BLaER1 treated with 17β-estradiol and CSF1 and Interleukin-3, amounts not matched to agents 10 nM and 100 nM (cell line): Measurements from ENCODE around the gene MAP1LC3B2.

ENCODE experiments used
- H3K27ac ChIP-seq, 11 experiments: shearing (Covaris generic); formaldehyde crosslinking; 2 replicates each; pipeline ENCODE4 v1.8.1; 2022
- H3K27me3 ChIP-seq, 11 experiments: shearing (Covaris generic); formaldehyde crosslinking; 2 replicates each; pipeline ENCODE4 v1.8.1; 2022
- H3K36me3 ChIP-seq, 11 experiments: shearing (Covaris generic); formaldehyde crosslinking; 2 replicates each; pipeline ENCODE4 v1.8.1; 2022
- H3K4me1 ChIP-seq, 10 experiments: shearing (Covaris generic); formaldehyde crosslinking; 2 replicates each; pipeline ENCODE4 v1.8.1; 2022
- H3K4me2 ChIP-seq, 11 experiments: shearing (Covaris generic); formaldehyde crosslinking; 2 replicates each; pipeline ENCODE4 v1.8.1; 2022
- H3K4me3 ChIP-seq, 10 experiments: shearing (Covaris generic); formaldehyde crosslinking; 2 replicates each; pipeline ENCODE4 v1.8.1; 2022
- H3K9ac ChIP-seq, 11 experiments: shearing (Covaris generic); formaldehyde crosslinking; 2 replicates each; pipeline ENCODE4 v1.8.1; 2022
- H3K9me3 ChIP-seq, 11 experiments: shearing (Covaris generic); formaldehyde crosslinking; replicated peaks in 1 of 11; 2 replicates each; pipeline ENCODE4 v1.8.1; 2022
- H4K20me1 ChIP-seq, 11 experiments: shearing (Covaris generic); formaldehyde crosslinking; 2 replicates each; pipeline ENCODE4 v1.8.1; 2022
- Cebpa-rat ChIP-seq, 11 experiments: shearing (Covaris generic); IDR thresholded peaks; 2 replicates each; pipeline ENCODE4 v1.8.1; 2022

Gene MAP1LC3B2

GRCh38 chr12:116559162-116559935, at the start of gene MAP1LC3B2:
Gene MAP1LC3B2, plus strand, starts transcription at chr12:116559381. Its CDS starts 16,562 bp downstream, at chr12:116575943.
- H3K27ac ChIP-seq: peak within 1 kb of the TSS; percentile 85 to 100 (median 99)
- peaks cover 18 to 26% (median 24%) of the 10 kb centered on the region in 11 experiments for H3K9me3 ChIP-seq
- no peaks in the 10 kb centered on the region for H3K27me3 ChIP-seq
- peaks cover 0 to 7% (median 0%) of the 10 kb centered on the region in 11 experiments; a peak in 4 of 22 replicates for H3K36me3 ChIP-seq
- peak within 1 kb of the TSS; percentile 81 to 99 (median 92) for H3K4me2 ChIP-seq
- H3K9ac ChIP-seq: peak within 1 kb of the TSS; percentile 80 to 99 (median 92)
- peak in 9 of 11 experiments; percentile 85 to 98 (median 94); a peak in 17 of 22 replicates for TF ChIP-seq Cebpa-rat (IDR thresholded peaks at IDR 0.05)
- peak within 1 kb of the TSS; percentile 36 to 74 (median 60) for H3K4me3 ChIP-seq
- peaks cover 54 to 72% (median 69%) of the 10 kb centered on the region in 10 experiments for H3K4me1 ChIP-seq
- no peaks in the 10 kb centered on the region for H4K20me1 ChIP-seq

GRCh38 chr12:116513944-116514343, 45.2 kb upstream of the MAP1LC3B2 start:
- peaks cover under 1 to 32% (median 7%) of the 10 kb centered on the region in 10 experiments; a peak in 15 of 20 replicates for H3K4me1 ChIP-seq
- H3K4me3 ChIP-seq: no peak overlapping the region
- no peaks in the 10 kb centered on the region for H4K20me1 ChIP-seq

GRCh38 chr12:116515684-116516083, 43.5 kb upstream of the MAP1LC3B2 start:
- Histone ChIP-seq H3K36me3 (no peaks in the 10 kb centered on the region), H3K9ac (no peak overlapping the region), H4K20me1 (no peaks in the 10 kb centered on the region), H3K4me2 (peak overlapping the region in 5 of 11 experiments; percentile 24 to 86 (median 56); a peak in 9 of 22 replicates), H3K27ac (peak overlapping the region in 1 of 11 experiments; percentile 3; a peak in 1 of 22 replicates), H3K4me3 (no peak overlapping the region), H3K9me3 (peaks cover 0 to 8% (median 0%) of the 10 kb centered on the region in 11 experiments; a peak in 3 of 22 replicates), H3K27me3 (no peaks in the 10 kb centered on the region), H3K4me1 (peaks cover 3 to 31% (median 6%) of the 10 kb centered on the region in 10 experiments; a peak in 17 of 20 replicates)
- no peak for TF ChIP-seq Cebpa-rat (IDR thresholded peaks at IDR 0.05)

More at GRCh38 chr12:116513944-116514343, 45.2 kb upstream of the MAP1LC3B2 start:
- H3K27me3 ChIP-seq: peaks cover 0 to 6% (median 2%) of the 10 kb centered on the region in 11 experiments; a peak in 11 of 22 replicates
- peaks cover 0 to 8% (median 0%) of the 10 kb centered on the region in 11 experiments; a peak in 3 of 22 replicates for H3K9me3 ChIP-seq
- TF ChIP-seq Cebpa-rat (IDR thresholded peaks at IDR 0.05): no peak
- no peak overlapping the region for H3K9ac ChIP-seq
- no peaks in the 10 kb centered on the region for H3K36me3 ChIP-seq
- no peak overlapping the region for H3K27ac ChIP-seq
- H3K4me2 ChIP-seq: no peak overlapping the region

GRCh38 chr12:116516657-116517056, 42.5 kb upstream of the MAP1LC3B2 start:
- no peak for TF ChIP-seq Cebpa-rat (IDR thresholded peaks at IDR 0.05)
- peaks cover 13 to 40% (median 15%) of the 10 kb centered on the region in 10 experiments for H3K4me1 ChIP-seq
- H3K27ac ChIP-seq: no peak overlapping the region
- H3K9me3 ChIP-seq: peaks cover 0 to 8% (median 0%) of the 10 kb centered on the region in 11 experiments; a peak in 3 of 22 replicates
- H3K9ac ChIP-seq: no peak overlapping the region
- H3K4me2 ChIP-seq: peak overlapping the region in 3 of 11 experiments; percentile 4 to 72 (median 22); a peak in 4 of 22 replicates
- H4K20me1 ChIP-seq: no peaks in the 10 kb centered on the region
- no peak overlapping the region for H3K4me3 ChIP-seq
- H3K27me3 ChIP-seq: no peaks in the 10 kb centered on the region
- H3K36me3 ChIP-seq: no peaks in the 10 kb centered on the region

GRCh38 chr12:116517431-116518045, 41.6 kb upstream of the MAP1LC3B2 start:
- no peak overlapping the region for H3K4me3 ChIP-seq
- H3K9ac ChIP-seq: no peak overlapping the region
- peak overlapping the region in 3 of 11 experiments; percentile 4 to 72 (median 8); a peak in 2 of 22 replicates for H3K4me2 ChIP-seq
- TF ChIP-seq Cebpa-rat (IDR thresholded peaks at IDR 0.05): no peak
- no peaks in the 10 kb centered on the region for H3K36me3 ChIP-seq
- no peaks in the 10 kb centered on the region for H4K20me1 ChIP-seq
- H3K9me3 ChIP-seq: peaks cover 0 to 8% (median 0%) of the 10 kb centered on the region in 11 experiments; a peak in 3 of 22 replicates
- peaks cover 13 to 40% (median 17%) of the 10 kb centered on the region in 10 experiments for H3K4me1 ChIP-seq
- no peaks in the 10 kb centered on the region for H3K27me3 ChIP-seq
- no peak overlapping the region for H3K27ac ChIP-seq

GRCh38 chr12:116520225-116520760, 38.9 kb upstream of the MAP1LC3B2 start:
- Histone ChIP-seq H4K20me1 (no peaks in the 10 kb centered on the region), H3K36me3 (no peaks in the 10 kb centered on the region), H3K4me2 (peak overlapping the region in 7 of 11 experiments; percentile 53 to 82 (median 69); a peak in 9 of 22 replicates), H3K9me3 (no peaks in the 10 kb centered on the region), H3K27ac (no peak overlapping the region), H3K4me3 (no peak overlapping the region), H3K4me1 (peaks cover 13 to 37% (median 17%) of the 10 kb centered on the region in 10 experiments), H3K9ac (no peak overlapping the region), H3K27me3 (no peaks in the 10 kb centered on the region)
- no peak for TF ChIP-seq Cebpa-rat (IDR thresholded peaks at IDR 0.05)

- peak overlapping the region; percentile 21 to 82 (median 66) for H3K4me2 ChIP-seq
Measured at GRCh38 chr12:116520801-116521471, 38.2 kb upstream of the MAP1LC3B2 start.

GRCh38 chr12:116524311-116524710, 34.9 kb upstream of the MAP1LC3B2 start:
- no peak overlapping the region for H3K27ac ChIP-seq
- peaks cover 11 to 20% (median 14%) of the 10 kb centered on the region in 10 experiments for H3K4me1 ChIP-seq
- no peak overlapping the region for H3K9ac ChIP-seq
- no peaks in the 10 kb centered on the region for H3K9me3 ChIP-seq
- H3K4me3 ChIP-seq: no peak overlapping the region
- H3K27me3 ChIP-seq: no peaks in the 10 kb centered on the region
- H3K4me2 ChIP-seq: no peak overlapping the region
- H4K20me1 ChIP-seq: no peaks in the 10 kb centered on the region
- TF ChIP-seq Cebpa-rat (IDR thresholded peaks at IDR 0.05): no peak
- H3K36me3 ChIP-seq: no peaks in the 10 kb centered on the region

More at GRCh38 chr12:116520801-116521471, 38.2 kb upstream of the MAP1LC3B2 start:
- Histone ChIP-seq H3K4me3 (no peak overlapping the region), H3K4me1 (peaks cover 13 to 30% (median 14%) of the 10 kb centered on the region in 10 experiments), H3K9me3 (no peaks in the 10 kb centered on the region), H3K27ac (no peak overlapping the region; a peak in 1 of 22 replicates), H4K20me1 (no peaks in the 10 kb centered on the region), H3K9ac (no peak overlapping the region), H3K27me3 (no peaks in the 10 kb centered on the region), H3K36me3 (no peaks in the 10 kb centered on the region)
- TF ChIP-seq Cebpa-rat (IDR thresholded peaks at IDR 0.05): no peak
